Activated T-cell treated with anti-CD3 and anti-CD28 coated beads, Interleukin-2, amount 50 U/mL, for 48 hours (primary cell): ENCODE results near the gene BRSK2.

ENCODE experiments used
- DNase-seq, 2 experiments: peaks; one replicate each; pipeline ENCODE4 v3.0.0-alpha.2; 2020

Gene BRSK2

DNA sequence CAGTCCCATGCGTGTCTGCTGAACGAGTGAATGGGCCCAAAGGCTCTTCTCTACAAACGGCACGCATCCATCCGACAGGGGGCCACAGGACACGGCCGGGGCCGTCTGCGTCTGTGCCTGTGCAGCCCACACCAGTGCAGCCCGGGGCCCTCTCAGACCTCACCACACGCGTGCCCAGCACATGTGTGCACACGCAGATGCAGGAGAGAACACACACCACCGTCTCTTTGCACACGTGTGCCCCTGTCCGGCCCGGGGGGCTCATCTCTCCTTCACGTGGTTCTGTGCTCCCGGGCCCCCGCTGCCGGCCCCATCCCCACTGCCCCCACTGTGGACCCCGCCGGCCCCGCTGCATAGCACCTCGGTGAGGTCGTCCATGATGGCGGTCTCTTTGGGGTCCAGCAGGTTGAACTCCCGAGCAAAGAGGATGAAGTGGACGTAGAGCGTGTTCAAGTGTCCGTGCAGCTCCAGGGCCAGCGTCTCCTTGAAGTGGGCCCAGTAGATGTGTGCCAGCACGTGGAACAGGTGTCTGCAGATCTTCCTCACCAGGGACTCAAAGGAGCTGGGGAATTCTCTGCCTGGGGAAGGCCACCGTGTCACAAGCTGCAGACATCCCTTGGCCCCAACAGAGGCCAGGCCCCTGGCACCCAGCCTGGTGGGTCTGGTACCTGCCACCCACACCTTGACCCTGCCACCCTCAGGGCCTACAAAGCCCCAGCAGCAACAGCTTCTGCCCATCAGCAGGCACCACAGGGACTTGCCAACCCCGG lies 80.4 kb downstream of the BRSK2 start:
- DNase-seq, result no peak

DNA sequence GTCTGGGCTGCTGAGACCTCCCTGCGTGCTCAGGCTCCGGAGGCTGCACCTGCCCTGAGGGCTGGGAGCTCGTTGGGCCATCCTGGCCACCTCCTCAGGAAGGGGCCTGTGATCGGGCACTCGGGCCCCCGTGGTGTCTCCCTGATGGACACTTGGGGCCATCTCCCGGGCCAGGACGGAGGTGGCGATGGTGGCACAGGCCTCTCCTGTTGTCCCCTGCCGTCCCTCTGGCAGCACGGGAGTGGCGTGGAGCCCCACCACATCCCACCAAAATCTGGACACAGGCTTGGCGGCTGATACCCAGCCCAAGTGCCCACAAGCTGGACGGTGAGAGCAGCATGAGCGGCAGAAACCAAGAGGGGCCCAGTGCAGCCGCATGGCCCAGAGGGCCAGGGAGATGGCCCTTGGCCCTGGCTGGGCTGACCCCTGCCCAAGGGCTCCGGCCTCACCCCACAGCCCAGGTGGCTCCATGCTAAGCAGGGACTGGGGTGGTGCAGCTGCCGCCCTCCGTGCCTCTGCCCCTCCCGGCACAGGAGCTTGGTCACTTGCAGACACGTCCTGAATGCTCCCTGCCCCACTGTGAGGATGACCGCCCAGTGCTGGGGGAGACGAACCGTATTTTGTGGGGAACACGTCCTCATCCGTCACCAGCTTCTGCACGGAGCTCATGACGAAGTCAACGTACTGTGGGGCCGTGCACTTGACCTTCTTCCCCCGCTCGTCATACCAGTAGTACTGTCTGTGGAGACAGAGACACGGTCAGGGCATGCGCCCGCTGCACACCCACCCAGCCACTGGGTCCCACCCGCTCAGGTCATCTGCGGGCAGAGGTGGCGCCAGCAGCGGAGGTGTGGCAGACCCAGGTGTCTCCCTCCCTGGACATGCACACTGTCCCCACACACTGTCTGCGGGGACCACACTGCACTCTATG lies 81.2 kb downstream of the BRSK2 start:
- no peak for DNase-seq

DNA sequence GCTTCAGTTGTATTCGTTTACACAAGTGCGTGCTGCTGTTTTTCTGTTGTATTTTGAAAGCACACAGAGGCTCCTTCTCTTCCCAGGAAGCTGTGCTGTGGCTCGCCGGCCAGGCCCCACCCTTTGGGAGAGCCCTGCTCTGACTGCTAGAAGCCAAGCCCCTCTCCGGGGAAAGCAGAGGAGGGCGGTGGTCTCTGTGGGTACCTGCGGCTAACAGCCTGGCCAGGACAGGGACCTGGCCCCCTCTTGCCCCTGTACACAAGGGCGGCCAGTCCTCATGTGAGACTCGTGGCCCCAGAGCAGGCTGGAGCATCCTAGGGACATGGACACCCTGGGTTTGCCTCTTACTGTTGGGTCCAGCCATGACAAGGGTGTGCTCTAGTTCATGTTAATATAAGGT lies 82.0 kb downstream of the BRSK2 start:
- DNase-seq, result no peak

DNA sequence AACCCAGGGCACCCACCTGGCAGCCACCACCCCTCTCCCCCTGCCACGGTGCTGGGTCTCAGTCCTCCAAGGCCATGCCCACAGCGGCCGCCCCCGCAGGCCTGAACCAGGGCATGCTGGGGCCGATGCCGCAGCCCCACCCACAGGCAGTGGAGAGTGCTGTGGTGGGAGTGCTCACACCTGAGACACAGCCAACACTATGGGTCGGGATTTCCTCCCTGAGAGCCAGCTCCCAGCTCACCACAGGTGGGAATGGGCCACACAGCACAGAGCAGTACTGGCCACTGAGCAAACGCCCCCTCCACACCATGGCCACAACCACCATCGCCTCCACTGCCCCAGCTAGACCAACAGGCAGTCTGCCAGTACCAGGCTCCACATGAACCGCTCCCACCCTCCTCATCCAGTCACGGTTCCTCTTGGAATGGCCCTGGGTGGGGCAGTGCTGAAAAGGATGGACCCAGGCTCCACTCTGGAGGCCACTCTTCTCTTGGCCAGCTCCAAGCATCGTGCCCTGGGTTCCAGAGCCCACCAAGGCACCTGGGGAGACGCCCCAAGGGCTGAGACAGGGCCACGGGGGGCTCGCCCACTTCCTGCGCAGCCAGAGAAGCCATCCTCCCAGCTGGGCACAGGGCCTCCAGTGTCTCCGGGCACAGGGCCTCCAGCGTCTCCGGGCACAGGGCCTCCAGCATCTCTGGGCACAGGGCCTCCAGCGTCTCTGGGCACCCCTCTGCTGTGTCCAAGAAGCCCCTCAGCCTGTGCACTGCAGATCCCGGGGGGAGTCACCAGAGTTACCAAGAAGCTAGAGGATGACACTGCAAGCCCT lies 82.7 kb downstream of the BRSK2 start:
- no peak for DNase-seq

DNA sequence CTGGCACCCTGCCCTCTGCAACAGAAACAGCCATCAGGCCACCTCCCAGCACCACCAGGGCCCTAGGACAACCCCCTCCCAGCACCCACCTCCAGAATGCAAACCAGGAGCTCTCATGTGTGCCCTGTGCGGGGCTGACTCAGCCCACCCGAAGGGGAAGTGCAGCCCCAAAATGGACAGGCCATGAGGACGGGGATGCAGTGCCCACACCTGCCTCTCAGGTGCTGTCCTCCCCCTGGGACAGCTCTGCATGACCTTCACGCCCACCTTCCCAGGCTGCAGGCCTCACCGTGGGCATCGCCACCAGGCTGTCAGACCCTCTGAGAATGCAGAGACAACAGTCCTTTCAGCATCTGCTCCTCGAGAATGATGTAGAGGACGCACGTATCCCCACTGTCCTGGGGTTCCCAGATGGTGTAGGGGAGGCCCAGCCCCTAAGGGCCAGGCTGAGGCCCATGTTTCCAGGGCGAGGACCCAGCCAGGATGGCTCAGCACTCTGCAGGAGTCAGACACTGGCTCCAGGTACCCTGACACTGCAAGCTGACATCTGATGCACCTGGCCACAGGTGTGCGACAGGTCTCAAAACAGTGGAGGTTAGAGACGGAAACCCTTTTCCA lies 83.4 kb downstream of the BRSK2 start:
- no peak for DNase-seq

DNA sequence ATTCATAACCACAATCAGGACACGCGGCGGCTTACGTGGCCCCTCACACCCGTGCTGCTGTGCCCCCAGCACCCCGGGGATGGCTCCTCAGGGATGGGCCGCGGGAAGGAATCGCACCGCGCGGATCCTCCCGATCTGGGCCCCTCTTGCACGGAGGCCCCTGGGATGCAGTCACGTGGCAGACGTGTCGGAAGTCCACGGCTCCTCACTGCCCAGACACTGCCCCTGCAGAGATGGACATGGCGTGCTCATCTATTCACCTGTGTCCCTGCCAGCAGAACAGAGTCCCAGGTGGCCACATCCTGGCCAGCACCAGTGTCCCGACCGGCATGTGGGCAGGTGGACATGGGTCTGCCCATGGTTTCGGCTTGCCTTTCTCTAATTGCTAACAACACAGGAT lies 84.1 kb downstream of the BRSK2 start:
- DNase-seq, result no peak

DNA sequence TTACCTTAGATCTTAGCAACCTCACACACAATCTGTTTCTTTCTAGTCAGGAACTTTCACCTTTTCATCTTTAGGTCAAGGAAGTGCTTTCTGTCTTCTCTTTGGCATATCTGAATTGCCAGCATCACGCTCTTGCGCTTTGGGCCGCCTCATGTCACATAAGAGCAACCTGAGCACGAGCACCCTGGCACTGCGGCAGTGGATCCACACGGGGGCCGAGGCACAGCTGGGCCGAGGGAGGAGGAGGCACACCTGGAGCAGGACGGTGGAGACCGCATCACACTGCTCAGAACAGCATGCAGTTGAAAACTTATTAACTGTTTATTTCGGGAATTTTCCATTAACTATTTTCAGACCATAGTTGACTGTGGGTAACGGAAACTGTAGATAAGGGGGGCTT lies 86.1 kb downstream of the BRSK2 start:
- no peak for DNase-seq

DNA sequence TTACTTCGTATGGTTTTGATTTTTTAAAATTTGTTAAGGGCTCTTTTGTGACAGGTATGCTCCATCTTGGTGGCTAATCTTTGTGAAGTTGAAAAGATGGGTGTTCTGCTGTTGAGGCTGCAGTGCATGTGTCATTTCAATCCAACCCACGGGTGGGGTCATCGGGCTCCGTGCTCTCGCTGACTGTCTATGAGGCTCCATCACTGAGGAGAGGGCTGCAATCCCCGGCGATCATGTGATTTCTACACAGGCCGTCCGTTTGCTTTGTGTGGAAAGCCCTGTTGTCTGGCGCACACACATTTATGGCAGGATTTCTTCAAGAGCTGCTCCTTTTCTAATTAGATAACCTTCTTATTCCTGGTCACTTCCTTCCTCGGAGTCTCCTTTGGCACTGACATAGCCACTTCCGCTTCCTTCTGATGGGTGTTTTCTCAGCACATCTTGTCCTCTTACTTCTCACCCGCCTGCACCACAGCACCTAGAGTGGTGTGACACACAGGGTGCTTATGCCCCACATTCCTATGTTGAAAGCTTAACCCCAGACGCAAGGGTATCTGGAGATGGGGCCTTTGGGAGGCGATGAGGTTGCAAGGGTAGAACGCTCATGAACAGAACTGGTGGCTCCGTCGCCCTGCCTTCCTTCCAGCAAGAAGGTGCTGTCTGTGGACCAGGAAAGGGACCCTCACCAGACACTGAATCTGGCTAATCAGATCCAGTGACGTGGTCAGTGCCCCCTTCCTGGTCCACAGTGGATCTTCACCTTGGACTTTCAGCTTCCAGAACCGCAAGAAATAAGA lies 87.4 kb downstream of the BRSK2 start:
- DNase-seq, result no peak

DNA sequence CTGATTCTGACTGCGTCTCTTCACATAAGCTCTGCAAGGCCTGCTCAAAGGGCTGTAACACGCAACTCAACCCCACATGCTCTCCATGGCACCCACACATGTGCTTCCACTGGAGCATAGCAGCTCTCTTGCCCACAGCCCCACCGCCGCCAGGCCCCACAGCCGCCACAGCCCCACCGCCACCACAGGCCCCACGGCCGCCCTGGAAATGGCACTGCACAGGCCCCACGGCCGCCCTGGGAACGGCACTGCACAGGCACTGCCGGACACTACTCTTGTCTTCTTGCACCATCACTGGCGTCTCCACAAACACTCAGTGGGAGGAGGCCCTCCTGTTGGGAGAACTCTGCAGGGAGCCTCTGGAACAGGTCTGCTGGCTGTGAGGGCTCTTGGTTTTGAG lies 88.3 kb downstream of the BRSK2 start:
- no peak for DNase-seq

DNA sequence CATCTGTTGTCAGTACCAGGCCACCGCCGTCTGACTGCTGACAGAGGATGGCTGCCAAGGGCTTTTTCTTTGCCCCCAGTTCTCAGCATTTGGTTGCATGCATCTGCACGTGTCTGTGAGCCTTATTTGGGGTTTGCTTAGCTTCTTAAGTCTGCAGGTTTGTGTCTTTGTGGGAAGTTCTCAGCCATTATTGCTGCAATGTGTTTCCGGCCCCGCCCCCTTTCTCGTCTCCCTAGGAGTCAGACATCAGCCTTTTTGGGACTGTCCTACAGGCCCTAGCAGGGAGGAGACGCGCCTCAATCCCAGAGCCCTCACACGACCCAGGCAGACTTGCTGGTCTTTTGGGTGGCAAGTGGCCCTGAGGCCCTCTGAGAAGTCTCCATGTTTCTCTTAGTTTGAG lies 88.8 kb downstream of the BRSK2 start:
- DNase-seq, result no peak

DNA sequence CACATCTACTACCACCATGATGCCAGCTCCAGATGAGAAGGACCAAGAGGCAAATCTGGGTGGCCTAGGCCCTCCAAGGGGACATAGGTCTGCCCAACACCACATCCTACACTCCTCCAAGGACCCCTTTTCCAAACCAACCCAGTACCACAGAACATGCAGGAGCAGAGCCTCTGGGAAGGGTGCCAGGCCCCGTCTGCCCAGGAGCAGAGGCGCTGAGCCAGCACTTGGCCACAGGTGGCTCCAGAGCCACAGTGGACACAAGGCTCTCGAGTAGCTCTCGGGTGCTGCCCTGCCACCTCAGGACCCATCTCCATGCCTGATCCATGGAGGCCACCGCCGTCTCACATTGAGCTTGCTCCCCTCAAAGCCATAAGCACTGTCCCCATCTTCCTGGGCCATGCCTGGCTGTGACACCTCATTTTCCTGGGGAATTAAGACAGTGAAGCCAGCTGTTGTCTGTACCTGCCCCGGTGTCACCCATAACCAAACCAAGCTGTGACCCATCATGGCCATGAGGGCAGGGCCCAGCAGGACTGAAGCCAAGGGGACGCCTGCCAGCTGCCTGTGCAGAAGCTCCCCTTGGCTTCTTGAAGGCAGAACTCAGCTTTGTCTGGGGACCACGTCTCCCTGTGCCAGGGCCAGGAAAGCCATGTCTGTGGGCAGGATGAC lies 89.4 kb downstream of the BRSK2 start:
- no peak for DNase-seq

DNA sequence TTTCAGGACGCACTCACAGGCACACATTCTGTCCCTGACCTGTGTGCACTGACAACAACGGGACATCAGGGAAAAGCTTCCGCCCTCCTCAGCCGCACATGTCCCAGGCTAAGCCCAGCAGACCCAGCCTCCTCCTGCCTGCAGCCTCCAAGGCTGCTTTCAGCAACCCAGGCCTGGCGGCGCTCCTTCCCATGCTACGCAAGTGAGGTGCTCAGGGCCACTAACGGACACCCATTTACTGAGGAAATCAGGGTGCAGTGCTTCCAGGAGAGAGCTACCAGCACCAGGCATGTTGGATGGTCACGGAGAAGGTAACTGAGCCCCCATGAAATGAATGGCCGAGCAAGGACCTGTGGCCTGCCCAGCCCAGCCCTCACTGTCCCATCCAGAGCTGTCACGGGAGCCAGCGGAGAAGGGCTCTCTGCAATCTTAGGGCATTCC lies 90.0 kb downstream of the BRSK2 start:
- DNase-seq, result no peak

DNA sequence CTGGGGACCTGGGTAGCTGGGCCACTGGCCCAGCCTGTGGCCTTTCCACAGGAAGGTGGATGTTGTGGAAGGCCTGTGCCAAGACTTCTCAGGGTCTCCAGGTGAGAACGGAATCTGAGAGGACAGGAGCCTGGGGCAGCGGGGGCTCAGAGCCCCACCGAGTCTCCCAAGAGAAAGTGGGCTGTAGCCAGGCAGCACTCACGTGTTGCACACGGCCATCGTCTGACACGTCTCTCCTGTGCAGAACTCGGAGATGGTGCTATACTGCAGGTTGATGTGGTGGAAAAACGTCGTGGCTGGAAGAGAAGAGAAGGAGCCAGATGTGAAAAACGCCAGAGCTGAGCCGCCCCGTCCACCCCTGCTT lies 90.4 kb downstream of the BRSK2 start:
- no peak for DNase-seq

DNA sequence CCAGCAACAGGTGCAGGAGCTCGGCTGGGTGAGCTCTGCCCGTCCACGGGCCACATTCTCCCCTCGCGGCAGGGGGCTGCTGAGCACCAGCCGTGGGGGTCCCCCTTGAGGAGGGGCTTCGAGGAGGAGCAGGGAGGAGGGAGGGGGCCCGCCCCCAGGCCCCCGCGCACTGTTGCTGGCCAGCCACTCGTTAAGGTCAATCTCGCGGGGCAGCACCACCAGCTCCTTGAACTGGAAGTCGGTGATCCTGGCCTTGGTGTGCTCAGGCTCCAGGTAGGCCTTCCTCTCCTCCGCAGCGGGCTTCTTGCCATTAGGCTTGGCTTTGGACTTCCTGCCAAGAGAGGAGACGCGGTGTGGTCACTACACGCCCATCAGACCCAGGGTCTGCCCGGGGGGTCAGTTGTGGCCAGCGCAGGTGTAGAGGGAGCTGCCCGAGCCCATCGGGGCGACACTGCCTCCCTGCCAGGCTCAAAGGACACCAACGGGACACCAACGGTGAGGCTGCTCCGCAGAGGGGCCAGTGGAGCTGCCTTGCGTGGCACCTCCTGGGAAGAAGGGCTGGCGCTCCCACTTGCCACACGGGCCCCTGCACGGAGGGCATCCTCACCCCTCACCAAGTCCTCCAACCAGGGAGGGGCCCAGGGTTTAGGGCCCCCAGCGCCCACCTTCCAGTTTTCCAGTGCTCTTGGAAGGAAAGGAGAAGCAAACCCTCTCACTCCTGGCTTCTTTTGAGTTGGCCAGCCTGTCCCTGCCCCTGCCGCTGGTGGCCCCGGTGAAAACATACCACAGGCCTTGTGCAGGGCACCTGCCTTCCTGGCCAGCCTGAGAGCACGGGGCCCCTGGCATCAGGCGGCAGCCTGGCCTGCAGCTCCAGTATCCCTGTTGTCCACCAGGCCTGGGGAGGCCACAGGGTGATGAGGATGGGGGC lies 91.1 kb downstream of the BRSK2 start:
- no peak for DNase-seq

DNA sequence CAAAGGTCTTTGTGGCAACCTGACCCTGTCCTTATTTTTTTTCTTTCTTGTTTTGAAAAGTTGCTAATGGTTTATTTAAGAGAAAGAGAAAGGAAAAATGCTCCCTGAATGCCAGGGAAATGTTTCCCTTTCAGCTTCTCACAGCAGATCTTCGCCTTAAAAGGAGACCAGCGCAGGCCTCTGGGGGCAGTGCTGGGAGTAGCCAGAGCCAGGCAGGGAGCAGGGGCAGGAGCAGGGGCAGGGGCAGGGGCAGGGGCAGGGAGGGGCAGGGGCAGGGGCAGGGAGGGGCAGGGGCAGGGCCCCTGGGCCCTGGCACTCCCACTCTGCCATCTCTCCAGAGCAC lies 91.7 kb downstream of the BRSK2 start:
- DNase-seq, result no peak

DNA sequence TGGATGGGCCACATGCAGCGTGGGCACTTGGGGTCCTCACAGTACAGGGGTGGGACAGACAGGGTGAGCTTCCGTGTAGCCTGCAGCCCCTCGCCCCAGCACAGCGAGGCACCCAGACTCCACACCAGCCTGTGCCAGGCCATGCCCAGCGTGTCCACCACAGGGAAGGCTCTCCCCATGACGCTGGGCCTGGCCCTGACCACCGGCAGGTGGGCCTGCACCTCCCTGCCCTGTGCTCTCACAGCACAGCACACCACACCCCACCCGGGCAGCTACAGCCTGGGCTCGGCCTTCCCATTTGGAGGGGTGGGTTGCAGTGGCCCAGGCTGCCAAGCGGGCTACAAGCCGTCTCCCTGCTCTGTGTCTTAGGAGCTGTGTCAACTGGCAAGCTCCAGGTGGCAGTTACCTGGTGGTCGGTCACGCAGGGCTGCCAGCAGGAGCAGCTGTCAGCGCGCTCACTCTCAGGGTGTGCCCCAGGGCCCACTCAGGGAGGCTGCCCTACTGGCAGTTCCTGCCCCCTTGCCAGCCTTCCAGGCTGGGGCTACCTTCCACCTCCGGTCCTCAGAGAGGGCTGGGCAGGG lies 92.2 kb downstream of the BRSK2 start:
- no peak for DNase-seq

DNA sequence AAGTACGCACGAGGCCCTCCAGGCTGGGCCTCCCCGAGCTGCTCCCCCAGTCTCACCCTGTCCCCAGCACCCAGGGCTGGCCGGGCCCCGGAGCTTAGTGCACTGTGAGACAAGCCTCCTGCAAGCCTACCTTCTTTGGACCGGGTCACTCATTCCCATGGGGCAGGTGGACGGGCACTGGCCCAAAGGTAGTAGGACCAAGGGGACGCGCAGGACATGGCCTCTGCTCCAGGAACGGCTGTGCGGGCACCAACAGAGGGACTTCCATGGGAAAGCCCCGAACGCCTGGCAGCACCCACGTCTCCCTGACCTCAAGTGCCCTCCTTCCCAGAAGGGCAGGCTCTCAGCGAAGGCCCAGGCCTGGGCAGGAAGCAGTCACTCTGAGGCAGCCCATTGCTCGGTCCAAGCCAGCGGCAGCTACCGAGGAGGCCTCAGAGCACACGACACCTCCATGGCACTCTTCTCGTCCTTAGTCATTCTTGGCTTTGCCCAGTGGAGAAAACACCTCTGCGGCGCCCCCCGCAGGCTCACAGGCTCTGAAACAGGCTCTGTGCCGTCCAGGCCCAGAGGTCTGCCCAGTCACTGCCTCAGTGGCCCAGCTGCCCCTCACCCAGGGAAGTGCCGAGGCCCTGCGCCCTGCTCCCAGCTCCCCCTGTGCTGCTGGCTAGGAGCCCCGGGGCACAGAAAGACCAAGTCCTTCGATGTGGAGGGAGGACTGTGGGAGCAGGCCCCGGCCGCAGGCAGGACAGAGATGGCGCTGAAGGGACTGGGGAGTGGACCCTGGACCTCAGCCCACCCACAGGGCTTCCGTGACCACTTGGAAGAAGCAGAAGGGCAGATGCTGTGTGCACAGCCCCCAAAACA lies 93.1 kb downstream of the BRSK2 start:
- no peak for DNase-seq

DNA sequence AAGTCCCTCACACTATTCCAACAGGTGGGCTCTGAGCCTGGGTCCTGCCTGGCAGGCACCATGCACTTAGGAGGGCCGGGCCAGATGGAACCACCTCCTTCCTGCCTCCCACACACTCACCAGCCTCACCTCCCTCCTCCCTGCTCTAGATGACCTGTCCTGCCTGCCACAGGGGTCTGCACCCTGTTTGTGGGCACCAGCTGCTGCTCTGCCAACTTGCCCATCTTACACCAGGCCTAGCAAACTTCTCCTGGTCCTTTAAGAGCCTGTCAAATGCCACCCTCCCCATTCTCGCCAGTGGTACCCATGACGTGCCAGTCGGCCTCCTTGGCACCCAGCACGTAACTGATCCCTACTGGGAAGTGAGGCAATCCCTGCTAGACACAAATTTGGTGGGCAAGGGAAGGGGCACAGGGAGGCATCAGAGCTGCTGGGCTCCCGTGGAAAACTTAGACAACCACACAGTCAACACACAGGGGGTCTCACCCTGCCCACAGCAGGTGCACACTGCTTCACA lies 93.8 kb downstream of the BRSK2 start:
- no peak for DNase-seq
